ENCODE data around the gene MAG. TPM values are rescaled to one million over a fixed set of nuclear protein-coding genes. Genes with fewer than 3 reads are reported as not detected.

Gene MAG
- total and polyA plus RNA-seq, 2 of the 13 experiments (the other 11 are each of a cell fraction or from before 2014, with no cell fraction given) = 0.20 to 1.3 TPM

DNA sequence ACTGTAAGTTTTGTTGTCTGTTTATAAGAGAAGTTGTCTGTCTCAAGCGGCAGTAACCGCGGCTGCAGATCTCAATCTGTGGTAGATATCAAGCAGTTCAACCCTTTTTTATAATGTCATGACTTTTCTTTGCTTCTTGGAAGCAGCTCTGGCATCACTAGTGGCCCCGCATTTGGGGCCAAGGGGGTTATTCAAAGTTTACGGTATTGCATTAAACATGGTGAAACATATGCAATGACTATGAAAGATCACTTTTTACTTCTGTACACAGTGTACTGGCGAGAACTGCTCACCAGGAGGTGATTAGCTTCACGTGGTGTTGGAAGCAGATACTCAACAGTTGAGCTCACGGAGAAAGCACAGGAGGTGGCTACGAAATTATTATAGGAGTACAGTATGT, 61.7 kb downstream of the MAG start:
- intact Hi-C loops (cut with micrococcal nuclease; ENCODE audit: unreplicated experiment) = loop anchor here (5.0 kb wide), 1 partner anchor 44 kb away; no protein-coding TSS in a partner anchor
- POLR2A ChIA-PET = interaction anchor here (0.8 to 1.6 kb wide), 2 partner anchors 81 to 141 kb away, joined by 3 read pairs; no protein-coding TSS in a partner anchor
- peaks cover 0 to 1% of the 10 kb centered on the region in 2 experiments; a peak in 1 of 5 replicates for H3K27me3 ChIP-seq (ENCODE audit: control insufficient read depth in 1 of 2, insufficient read depth in 2 of 2, low read length in 2 of 2)
- in situ Hi-C loops (cut with HindIII; ENCODE audit: extremely low pct_ligation_motif_present, low pct_unique_long_range_greater_than_20kb) = loop anchor here (5.0 kb wide), 1 partner anchor 114 kb away; no protein-coding TSS in a partner anchor
- BruUV-seq (replicated peaks) = no TSS peak
- 87% methylated on average over 9 of the region's 9 CpGs for WGBS (ENCODE audit: low lambda C conversion rate)
- TF ChIP-seq ZNF460 (CRISPR knock-in tag; IDR thresholded peaks at IDR 0.05; ENCODE audit: borderline replicate concordance) (no peak), KDM6A (CRISPR knock-in tag; IDR thresholded peaks at IDR 0.05; ENCODE audit: low read depth) (no peak), TAF1 (CRISPR knock-in tag; IDR thresholded peaks at IDR 0.05) (no peak)
- TF ChIP-seq, protein P1, sequence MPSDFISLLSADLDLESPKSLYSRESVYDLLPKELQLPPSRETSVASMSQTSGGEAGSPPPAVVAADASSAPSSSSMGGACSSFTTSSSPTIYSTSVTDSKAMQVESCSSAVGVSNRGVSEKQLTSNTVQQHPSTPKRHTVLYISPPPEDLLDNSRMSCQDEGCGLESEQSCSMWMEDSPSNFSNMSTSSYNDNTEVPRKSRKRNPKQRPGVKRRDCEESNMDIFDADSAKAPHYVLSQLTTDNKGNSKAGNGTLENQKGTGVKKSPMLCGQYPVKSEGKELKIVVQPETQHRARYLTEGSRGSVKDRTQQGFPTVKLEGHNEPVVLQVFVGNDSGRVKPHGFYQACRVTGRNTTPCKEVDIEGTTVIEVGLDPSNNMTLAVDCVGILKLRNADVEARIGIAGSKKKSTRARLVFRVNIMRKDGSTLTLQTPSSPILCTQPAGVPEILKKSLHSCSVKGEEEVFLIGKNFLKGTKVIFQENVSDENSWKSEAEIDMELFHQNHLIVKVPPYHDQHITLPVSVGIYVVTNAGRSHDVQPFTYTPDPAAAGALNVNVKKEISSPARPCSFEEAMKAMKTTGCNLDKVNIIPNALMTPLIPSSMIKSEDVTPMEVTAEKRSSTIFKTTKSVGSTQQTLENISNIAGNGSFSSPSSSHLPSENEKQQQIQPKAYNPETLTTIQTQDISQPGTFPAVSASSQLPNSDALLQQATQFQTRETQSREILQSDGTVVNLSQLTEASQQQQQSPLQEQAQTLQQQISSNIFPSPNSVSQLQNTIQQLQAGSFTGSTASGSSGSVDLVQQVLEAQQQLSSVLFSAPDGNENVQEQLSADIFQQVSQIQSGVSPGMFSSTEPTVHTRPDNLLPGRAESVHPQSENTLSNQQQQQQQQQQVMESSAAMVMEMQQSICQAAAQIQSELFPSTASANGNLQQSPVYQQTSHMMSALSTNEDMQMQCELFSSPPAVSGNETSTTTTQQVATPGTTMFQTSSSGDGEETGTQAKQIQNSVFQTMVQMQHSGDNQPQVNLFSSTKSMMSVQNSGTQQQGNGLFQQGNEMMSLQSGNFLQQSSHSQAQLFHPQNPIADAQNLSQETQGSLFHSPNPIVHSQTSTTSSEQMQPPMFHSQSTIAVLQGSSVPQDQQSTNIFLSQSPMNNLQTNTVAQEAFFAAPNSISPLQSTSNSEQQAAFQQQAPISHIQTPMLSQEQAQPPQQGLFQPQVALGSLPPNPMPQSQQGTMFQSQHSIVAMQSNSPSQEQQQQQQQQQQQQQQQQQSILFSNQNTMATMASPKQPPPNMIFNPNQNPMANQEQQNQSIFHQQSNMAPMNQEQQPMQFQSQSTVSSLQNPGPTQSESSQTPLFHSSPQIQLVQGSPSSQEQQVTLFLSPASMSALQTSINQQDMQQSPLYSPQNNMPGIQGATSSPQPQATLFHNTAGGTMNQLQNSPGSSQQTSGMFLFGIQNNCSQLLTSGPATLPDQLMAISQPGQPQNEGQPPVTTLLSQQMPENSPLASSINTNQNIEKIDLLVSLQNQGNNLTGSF (CRISPR knock-in tag; IDR thresholded peaks at IDR 0.05) = no peak
- no peak overlapping the region for H3K27ac ChIP-seq (ENCODE audit: extremely low read length, insufficient read depth, low read length)
- H3K4me3 ChIP-seq (replicated peaks in 1 of 3; ENCODE audit: insufficient read depth in 1 of 3, low read depth in 2 of 3, low read length in 3 of 3) = no peak overlapping the region
- CTCF ChIA-PET (ENCODE audit: low intra/inter-chr PET ratio, low total read pairs) = interaction anchor here (1.5 to 2.7 kb wide), 4 partner anchors 39 to 142 kb away, joined by 5 to 41 read pairs (median 20); partner anchors contain the start of gene USF2
- no peak for DNase-seq (ENCODE audit: low spot score)
- no peak overlapping the region for H2AFZ ChIP-seq (ENCODE audit: low read length)
- FAIRE-seq = no peak
- H3K4me1 ChIP-seq (ENCODE audit: insufficient read depth, low read length) = peaks cover 63% of the 10 kb centered on the region
- H3K36me3 ChIP-seq (replicated peaks in 1 of 2; ENCODE audit: control insufficient read depth in 1 of 2, insufficient read depth in 2 of 2, low read length in 2 of 2) = no peaks in the 10 kb centered on the region
- H4K20me1 ChIP-seq (ENCODE audit: insufficient read depth, low read length) = no peaks in the 10 kb centered on the region
- ATAC-seq = no peak
- H3K79me2 ChIP-seq (ENCODE audit: insufficient read depth, low read length) = no peaks in the 10 kb centered on the region
- no peaks in the 10 kb centered on the region for H3K9me3 ChIP-seq (ENCODE audit: low read length)
- H3K4me2 ChIP-seq (ENCODE audit: low read depth, low read length) = no peak overlapping the region
- no peak overlapping the region for H3K9ac ChIP-seq (ENCODE audit: insufficient read depth, low read depth, low read length)
